Activated naive CD8-positive, alpha-beta T cell treated with anti-CD3 and anti-CD28 coated beads, Interleukin-2, amount 50 U/mL, for 16 hours (primary cell): ENCODE data around the gene BCHE.

Experiments used
- DNase-seq: peaks from one replicate; pipeline ENCODE4 v3.0.0-alpha.2; 2020; ENCODE audit warnings: low read depth, low spot score

The BCHE gene

GRCh38 chr3:165751637-165752036 lies 85.6 kb downstream of the BCHE start:
- no peak for DNase-seq

GRCh38 chr3:165749821-165750220 lies 87.4 kb downstream of the BCHE start:
- no peak for DNase-seq

GRCh38 chr3:165749241-165749640 lies 88.0 kb downstream of the BCHE start:
- DNase-seq, result no peak

GRCh38 chr3:165748094-165748493 lies 89.1 kb downstream of the BCHE start:
- DNase-seq, result no peak

- DNase-seq, result no peak
These were observed 90.3 kb downstream of the BCHE start for GRCh38 chr3:165746874-165747273.

- DNase-seq, result no peak
These were observed 93.2 kb downstream of the BCHE start for GRCh38 chr3:165744025-165744424.

- no peak for DNase-seq
These were observed 94.9 kb downstream of the BCHE start for GRCh38 chr3:165742351-165742750.

GRCh38 chr3:165729756-165730155 lies 107.5 kb downstream of the BCHE start:
- no peak for DNase-seq

GRCh38 chr3:165728924-165729323 lies 108.3 kb downstream of the BCHE start:
- DNase-seq, result no peak

- no peak for DNase-seq
These were observed 111.9 kb downstream of the BCHE start for GRCh38 chr3:165725296-165725695.
